PC-9 (cell line): ENCODE results near the gene MYBPC3. TPM values are rescaled to one million over a fixed set of nuclear protein-coding genes. Genes with fewer than 3 reads are reported as not detected.
A peak's percentile ranks its signal among the peaks of the same experiment; 100 is the strongest.

Experiments used
- BruUV-seq: library from RNA; stranded (reverse); fragments of 400-500 nt; replicated peaks from 2 replicates; lab custom pipeline; 2021; lab: Mats Ljungman, UMichigan
- CTCF ChIA-PET: fragments of 300-600 bp; sonication (Branson Sonifier 250); formaldehyde crosslinking; loops from one replicate; lab custom pipeline; 2022; ENCODE audit warnings: antibody characterized with exemption; lab: Charles Lee
- POLR2A ChIA-PET: fragments of 300-600 bp; sonication (Branson Sonifier 250); formaldehyde crosslinking; loops from one replicate; lab custom pipeline; 2022; ENCODE audit warnings: antibody characterized with exemption; ENCODE audit not compliant: unreplicated experiment; lab: Charles Lee
- DNase-seq, 2 experiments: peaks; one replicate each; pipeline versions ENCODE4 v3.0.0 to v3.0.0-alpha.2; 2015 to 2022; ENCODE audit warnings: mixed read lengths in 1 of 2
- H2AFZ ChIP-seq: fragments of 200-600 bp; sonication (generic); 2 replicates; pipeline ENCODE4 v1.8.1; 2017; ENCODE audit warnings: antibody characterized with exemption
- H3F3A ChIP-seq: fragments of 200-600 bp; sonication (generic); 2 replicates; pipeline ENCODE4 v1.8.1; 2017; ENCODE audit warnings: antibody characterized with exemption, mild to moderate bottlenecking, low read depth; ENCODE audit not compliant: insufficient read depth
- H3K27ac ChIP-seq: fragments of 200-600 bp; sonication (generic); 2 replicates; pipeline ENCODE4 v1.6.1; 2016; ENCODE audit warnings: mixed run types
- H3K27me3 ChIP-seq: fragments of 200-600 bp; sonication (generic); 2 replicates; pipeline ENCODE4 v1.6.1; 2016; ENCODE audit warnings: low read depth, mixed run types; ENCODE audit not compliant: insufficient read depth
- H3K36me3 ChIP-seq: fragments of 200-600 bp; sonication (generic); 2 replicates; pipeline ENCODE4 v1.6.1; 2016; ENCODE audit warnings: low read depth, mixed run types
- H3K4me1 ChIP-seq: fragments of 200-600 bp; sonication (generic); replicated peaks from 2 replicates; pipeline ENCODE4 v1.6.1; 2016; ENCODE audit warnings: mixed run types; ENCODE audit not compliant: insufficient read depth
- H3K4me2 ChIP-seq: fragments of 200-600 bp; sonication (generic); 2 replicates; pipeline ENCODE4 v1.6.1; 2017; ENCODE audit warnings: mixed run types
- H3K4me3 ChIP-seq: fragments of 200-600 bp; sonication (generic); 2 replicates; pipeline ENCODE4 v1.6.1; 2016; ENCODE audit warnings: mixed run types
- H3K79me2 ChIP-seq: fragments of 200-600 bp; sonication (generic); 2 replicates; pipeline ENCODE4 v1.6.1; 2017; ENCODE audit warnings: low read depth, mixed run types
- H3K9me2 ChIP-seq: fragments of 200-600 bp; sonication (generic); 2 replicates; pipeline ENCODE4 v1.8.1; 2017; ENCODE audit warnings: mild to moderate bottlenecking; ENCODE audit not compliant: insufficient read depth
- H3K9me3 ChIP-seq: fragments of 200-600 bp; sonication (generic); 2 replicates; pipeline ENCODE4 v1.8.1; 2016; ENCODE audit warnings: low read depth; ENCODE audit not compliant: insufficient read depth
- H4K20me1 ChIP-seq: fragments of 200-600 bp; sonication (generic); 2 replicates; pipeline ENCODE4 v1.8.1; 2017; ENCODE audit not compliant: insufficient read depth
- CTCF ChIP-seq: fragments of 200-600 bp; sonication (generic); conservative IDR thresholded peaks from 2 replicates; pipeline ENCODE4 v1.6.1; 2017; ENCODE audit warnings: mixed run types, antibody characterized with exemption, mild to moderate bottlenecking, moderate library complexity
- EZH2 ChIP-seq: fragments of 200-600 bp; sonication (generic); IDR thresholded peaks from 2 replicates; pipeline ENCODE4 v1.8.0; 2017; ENCODE audit warnings: antibody characterized with exemption, low read depth
- intact Hi-C: fragments of 100-400 bp; cut with micrococcal nuclease; formaldehyde crosslinking; loops from one replicate; pipeline ENCODE4 v1.10.0; 2022; ENCODE audit not compliant: unreplicated experiment
- total RNA-seq: library from RNA; stranded (reverse); gene quantifications from 2 replicates; pipeline ENCODE4 v1.2.3, GENCODE V29; 2021

Gene MYBPC3
- total RNA-seq, 1 experiment from 2014 or later, result not detected

DNA sequence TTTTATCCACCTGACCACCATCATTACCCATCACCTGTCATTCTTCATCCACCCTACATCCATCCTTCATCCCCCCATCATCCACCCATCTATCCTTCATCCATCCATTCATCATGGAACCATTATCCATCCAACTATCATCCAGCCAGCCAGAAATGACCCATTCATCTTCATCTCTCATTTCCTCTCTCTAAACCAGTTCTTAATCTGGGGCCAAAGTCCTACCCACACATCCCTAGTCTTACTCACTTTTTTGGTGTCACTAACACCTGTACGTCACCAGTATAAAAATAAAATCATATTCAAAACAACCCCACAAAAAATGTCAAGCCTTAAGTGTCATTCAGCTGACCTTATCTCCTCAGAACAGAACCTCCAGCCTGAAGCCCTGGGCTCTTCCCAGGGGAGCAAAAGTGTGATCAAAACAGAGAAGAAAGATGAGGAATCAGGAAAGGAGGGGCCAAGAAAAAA is 13.6 kb upstream of the MYBPC3 start:
- H3K4me3 ChIP-seq, result no peak overlapping the region
- H3K9me3 ChIP-seq, result no peaks in the 10 kb centered on the region
- intact Hi-C loops, result no loop called here
- no peak overlapping the region for H3K27ac ChIP-seq
- BruUV-seq, result no TSS peak
- ChIA-PET CTCF (no interaction called here), POLR2A (no interaction called here)
- no peaks in the 10 kb centered on the region for H3K9me2 ChIP-seq
- H3K4me1 ChIP-seq, result no peaks in the 10 kb centered on the region
- H3K27me3 ChIP-seq, result no peaks in the 10 kb centered on the region
- H3K36me3 ChIP-seq, result no peaks in the 10 kb centered on the region
- no peaks in the 10 kb centered on the region for H4K20me1 ChIP-seq
- H3K4me2 ChIP-seq, result no peak overlapping the region
- H2AFZ ChIP-seq, result no peak overlapping the region
- TF ChIP-seq CTCF, result no peak
- no peak for TF ChIP-seq EZH2
- no peaks in the 10 kb centered on the region for H3F3A ChIP-seq
- H3K79me2 ChIP-seq, result no peaks in the 10 kb centered on the region
- DNase-seq, result no peak

GRCh38 chr11:47361419-47361818 is 8.9 kb upstream of the MYBPC3 start:
- Histone ChIP-seq H3K4me3 (no peak overlapping the region), H3K4me2 (no peak overlapping the region), H3K27me3 (no peaks in the 10 kb centered on the region), H4K20me1 (no peaks in the 10 kb centered on the region), H2AFZ (no peak overlapping the region), H3K9me3 (no peaks in the 10 kb centered on the region), H3K27ac (no peak overlapping the region), H3K4me1 (no peaks in the 10 kb centered on the region), H3K79me2 (no peaks in the 10 kb centered on the region), H3K9me2 (no peaks in the 10 kb centered on the region), H3K36me3 (no peaks in the 10 kb centered on the region), H3F3A (peaks cover 17% of the 10 kb centered on the region; the same call in 1 of the 2 replicates)
- DNase-seq, result peak in 1 of 2 experiments; percentile 30
- no peak for TF ChIP-seq CTCF
- TF ChIP-seq EZH2, result no peak
- no TSS peak for BruUV-seq
- ChIA-PET POLR2A (no interaction called here), CTCF (no interaction called here)
- intact Hi-C loops, result no loop called here

- Histone ChIP-seq H3K79me2 (no peaks in the 10 kb centered on the region), H3K9me2 (no peaks in the 10 kb centered on the region)
- CTCF ChIA-PET, result no interaction called here
These were observed 7.8 kb upstream of the MYBPC3 start for GRCh38 chr11:47360341-47360740.

More at GRCh38 chr11:47360341-47360740, 7.8 kb upstream of the MYBPC3 start:
- no TSS peak for BruUV-seq
- no peaks in the 10 kb centered on the region for H3K4me1 ChIP-seq
- no peak for DNase-seq
- no peak overlapping the region for H3K4me3 ChIP-seq
- no peaks in the 10 kb centered on the region for H4K20me1 ChIP-seq
- intact Hi-C loops, result no loop called here
- POLR2A ChIA-PET, result interaction anchor here (0.7 kb wide), 1 partner anchor 86 kb away, joined by 4 read pairs; no protein-coding TSS in a partner anchor
- H3K27me3 ChIP-seq, result no peaks in the 10 kb centered on the region
- no peak for TF ChIP-seq EZH2
- no peak for TF ChIP-seq CTCF
- H3K36me3 ChIP-seq, result no peaks in the 10 kb centered on the region
- H3K4me2 ChIP-seq, result no peak overlapping the region
- H2AFZ ChIP-seq, result no peak overlapping the region
- peaks cover 28% of the 10 kb centered on the region; the same call in 1 of the 2 replicates for H3F3A ChIP-seq
- H3K27ac ChIP-seq, result no peak overlapping the region
- no peaks in the 10 kb centered on the region for H3K9me3 ChIP-seq
